HTERT RPE-1 (cell line): Measurements from ENCODE around the gene CACNA1S.

Source experiments
- in situ Hi-C: fragments of 300-500 bp; cut with MboI; formaldehyde crosslinking; loops from 4 replicates; pipeline ENCODE4 v1.14.3; 2020; ENCODE audit warnings: low sequenced_read_pairs

CACNA1S gene

DNA sequence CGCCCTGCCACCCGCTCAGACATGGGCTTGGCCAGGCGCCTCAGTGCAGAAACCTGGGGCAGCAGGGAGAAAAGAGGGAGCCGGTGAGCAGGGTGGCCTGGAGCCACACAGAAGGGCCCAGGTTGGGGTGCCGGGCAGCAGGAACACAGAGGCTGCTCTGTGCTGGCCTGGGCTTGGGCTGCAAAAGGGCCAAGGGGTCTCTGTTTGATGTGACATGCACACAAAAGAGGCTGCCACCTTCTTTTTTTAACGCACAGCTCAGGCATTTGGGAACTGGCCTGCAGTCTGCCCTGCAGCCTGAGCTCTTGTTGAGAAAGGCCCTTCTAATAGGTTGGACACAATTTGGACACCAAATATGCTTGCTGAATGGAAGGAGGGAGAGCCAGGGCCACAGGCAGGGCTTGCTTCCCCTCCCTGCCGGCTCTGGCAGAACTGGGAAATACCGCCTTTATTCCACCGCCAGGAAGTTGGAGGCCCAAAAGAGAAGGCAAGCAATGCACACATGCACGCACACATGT, 121.1 kb downstream of the CACNA1S start:
- in situ Hi-C loops, result no loop called here

DNA sequence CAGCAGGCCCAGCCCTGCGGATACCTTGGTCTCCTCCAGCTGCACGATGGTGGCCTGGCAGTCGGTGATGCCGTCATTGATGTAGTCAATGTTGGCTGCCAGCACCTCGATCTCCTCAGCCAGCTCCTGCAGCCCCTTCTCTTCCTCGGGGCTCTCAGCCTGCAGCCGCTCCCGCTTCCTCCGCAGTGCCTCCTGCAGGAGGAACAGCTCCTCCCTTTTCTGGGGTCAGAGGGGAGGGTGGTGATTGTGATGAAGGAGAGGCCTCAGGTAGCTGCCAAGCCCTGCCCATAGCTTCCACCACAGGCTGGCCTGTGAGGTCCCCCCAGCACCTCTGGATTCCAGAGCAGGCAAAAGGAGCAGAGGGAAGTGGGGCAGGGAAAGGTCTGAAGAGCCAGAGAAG, 122.1 kb downstream of the CACNA1S start:
- in situ Hi-C loops, result no loop called here
